Astrocyte (in vitro differentiated cells and primary cell): ENCODE results near the gene CCHCR1.

Source experiments
- CTCF ChIP-seq: IDR thresholded peaks from 2 replicates; pipeline ENCODE4 v1.5.1; 2011; ENCODE audit warnings: low read depth, mild to moderate bottlenecking, inconsistent platforms, low read length, moderate library complexity; ENCODE audit not compliant: insufficient read depth
- EZH2 ChIP-seq: IDR thresholded peaks from 2 replicates; pipeline ENCODE4 v1.6.1; 2012; ENCODE audit warnings: mild to moderate bottlenecking, low read length, inconsistent platforms; ENCODE audit not compliant: insufficient read depth

DNA sequence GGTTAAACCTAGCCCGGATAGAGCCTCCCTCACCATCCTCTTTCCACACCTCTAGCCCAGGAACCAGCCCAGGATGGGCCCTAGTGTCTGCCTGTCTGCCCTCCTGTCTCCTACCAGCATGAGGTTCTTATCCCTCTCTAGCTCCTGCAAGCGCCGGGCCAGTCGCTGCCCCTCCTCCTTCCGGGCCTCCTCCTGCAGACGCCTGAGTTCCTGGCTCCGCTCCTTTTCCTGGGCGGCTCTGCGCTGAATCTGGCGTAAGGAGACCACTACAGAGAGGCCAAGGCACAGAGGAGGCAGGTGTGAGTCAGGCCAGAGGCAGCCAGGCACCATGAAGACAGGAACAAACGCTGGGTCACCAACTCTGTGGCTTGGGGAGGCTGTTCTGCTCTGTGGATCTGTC is 14.5 kb downstream of the CCHCR1 start:
- TF ChIP-seq EZH2 (no peak), CTCF (no peak)
